ENCODE results near the gene EME2. TPM values are rescaled to one million over a fixed set of nuclear protein-coding genes. Genes with fewer than 3 reads are reported as not detected.

EME2 gene
- total RNA-seq, 2 experiments from 2014 or later: 22.3 to 34.6 TPM

DNA sequence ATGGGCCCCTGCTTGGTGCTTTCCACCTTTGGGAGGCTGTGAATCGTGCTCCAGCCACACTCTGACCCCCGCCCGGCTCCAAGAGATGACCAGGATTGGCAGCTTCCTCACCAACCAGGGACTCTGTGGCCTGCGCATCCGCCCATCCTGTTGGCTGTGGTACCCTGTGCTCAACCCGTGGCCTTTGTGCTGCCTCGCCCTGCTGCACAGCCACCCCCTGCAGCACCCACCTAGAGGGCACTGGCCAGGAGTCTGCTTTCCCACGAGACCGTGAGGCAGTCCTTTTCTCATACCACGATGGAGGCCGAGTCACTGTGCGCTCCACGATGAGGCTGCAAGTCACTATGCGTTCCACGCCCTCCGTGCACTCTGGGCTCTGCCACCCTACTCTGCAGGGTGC is 20.7 kb upstream of the EME2 start:
- Mint-ChIP-seq H3K4me1 (peaks cover 6% of the 10 kb centered on the region), H3K36me3 (peaks cover 4% of the 10 kb centered on the region), H3K27ac (no peak overlapping the region), H3K4me3 (no peak overlapping the region), H3K9me3 (ENCODE audit: low read depth) (no peaks in the 10 kb centered on the region), H3K27me3 (no peaks in the 10 kb centered on the region)
- ATAC-seq: no peak
- CTCF ChIA-PET: no interaction called here
- no peak for DNase-seq

DNA sequence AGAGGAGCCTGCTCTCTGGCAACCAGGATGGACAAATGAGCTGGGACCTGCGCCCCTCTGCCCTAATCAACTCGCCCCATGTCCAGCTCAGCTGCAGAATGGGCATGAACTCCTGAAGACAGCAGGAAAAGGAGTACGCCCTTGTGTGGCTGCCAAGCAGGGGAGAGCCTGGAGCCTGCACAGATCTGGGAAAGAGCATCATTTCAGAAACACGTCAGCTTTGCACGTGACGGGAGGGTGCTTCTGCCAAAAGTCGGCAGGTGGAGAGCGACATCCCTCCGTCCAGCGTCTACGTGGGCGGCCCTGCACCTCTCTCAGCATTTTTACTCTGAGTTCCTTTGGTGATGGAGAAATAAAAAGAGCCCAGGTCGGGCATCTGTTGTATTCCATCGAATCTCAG is 19.8 kb upstream of the EME2 start:
- CTCF ChIA-PET: no interaction called here
- ATAC-seq: no peak
- Mint-ChIP-seq H3K27me3 (no peaks in the 10 kb centered on the region), H3K9me3 (ENCODE audit: low read depth) (no peaks in the 10 kb centered on the region), H3K4me3 (no peak overlapping the region), H3K27ac (no peak overlapping the region), H3K4me1 (peaks cover 14% of the 10 kb centered on the region), H3K36me3 (peaks cover 4% of the 10 kb centered on the region)
- DNase-seq: no peak

DNA sequence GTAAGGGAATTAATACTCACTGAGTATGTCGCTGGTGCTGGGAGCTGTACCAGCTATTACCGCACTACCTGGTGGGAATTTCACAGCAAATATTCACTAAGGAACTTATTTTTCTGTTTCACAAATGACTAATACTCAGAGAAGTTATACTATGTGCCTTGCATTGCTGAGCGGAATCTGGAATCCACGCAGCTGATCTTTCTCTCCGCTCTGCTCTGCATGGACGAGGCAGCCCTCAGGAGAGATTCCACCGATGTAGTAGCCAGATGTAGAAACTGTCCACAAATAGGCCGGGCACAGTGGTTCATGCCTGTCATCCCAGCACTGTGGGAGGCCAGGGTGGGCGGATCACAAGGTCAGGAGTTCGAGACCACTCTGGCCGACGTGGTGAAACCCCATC is 18.4 kb upstream of the EME2 start:
- Mint-ChIP-seq H3K27ac (no peak overlapping the region), H3K4me1 (peaks cover 17% of the 10 kb centered on the region), H3K27me3 (no peaks in the 10 kb centered on the region), H3K9me3 (ENCODE audit: low read depth) (no peaks in the 10 kb centered on the region), H3K4me3 (no peak overlapping the region), H3K36me3 (peaks cover 4% of the 10 kb centered on the region)
- CTCF ChIA-PET: interaction anchor here (1.8 kb wide), 1 partner anchor 31 kb away, joined by 4 read pairs; no protein-coding TSS in a partner anchor
- ATAC-seq: no peak
- no peak for DNase-seq

DNA sequence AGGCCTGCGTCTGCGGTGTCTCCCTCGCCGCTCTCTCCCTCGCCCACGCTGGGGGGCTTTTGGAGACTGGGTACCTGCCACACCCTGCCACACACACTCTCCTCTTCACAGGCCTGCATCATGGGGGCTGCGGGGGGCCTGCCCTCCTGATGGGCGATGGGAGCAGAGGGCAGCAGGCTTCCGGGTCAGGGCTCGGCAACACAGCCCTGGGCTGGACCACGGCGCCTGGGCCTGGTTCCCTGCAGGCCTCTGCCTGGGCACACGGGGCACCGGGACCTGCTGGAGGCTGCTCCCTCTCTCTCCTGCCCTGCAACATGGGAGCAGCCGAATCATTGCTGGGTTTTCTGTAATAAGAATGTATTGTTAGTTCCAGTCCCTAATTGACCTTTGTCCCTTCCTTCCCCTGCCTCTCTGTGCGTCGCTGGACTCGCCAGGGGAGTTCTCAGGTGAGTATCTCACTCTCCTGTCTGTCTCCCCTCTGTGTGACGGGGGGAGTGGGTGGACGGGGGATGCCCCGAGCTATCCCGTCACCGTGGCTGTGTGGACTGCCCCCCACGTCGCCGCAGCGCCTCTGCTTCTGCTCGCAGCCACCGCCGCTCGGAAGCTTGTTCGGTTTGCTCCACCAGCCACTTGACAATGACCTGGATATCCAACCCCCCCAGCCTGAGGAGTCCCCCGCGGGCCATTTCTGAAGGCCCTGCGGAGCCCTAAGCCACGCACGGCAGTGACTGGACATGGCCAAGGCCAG is 14.7 kb upstream of the EME2 start:
- no peak for DNase-seq
- peak overlapping the region; percentile 61 for H3K27ac Mint-ChIP-seq
- CTCF ChIA-PET: interaction anchor here (1.0 to 1.4 kb wide), 2 partner anchors 50 to 52 kb away, joined by 3 read pairs; partner anchors contain the start of gene MAPK8IP3
- peaks cover 5% of the 10 kb centered on the region for H3K36me3 Mint-ChIP-seq
- no peaks in the 10 kb centered on the region for H3K9me3 Mint-ChIP-seq (ENCODE audit: low read depth)
- H3K4me1 Mint-ChIP-seq: peaks cover 17% of the 10 kb centered on the region
- ATAC-seq: no peak
- no peaks in the 10 kb centered on the region for H3K27me3 Mint-ChIP-seq
- no peak overlapping the region for H3K4me3 Mint-ChIP-seq

DNA sequence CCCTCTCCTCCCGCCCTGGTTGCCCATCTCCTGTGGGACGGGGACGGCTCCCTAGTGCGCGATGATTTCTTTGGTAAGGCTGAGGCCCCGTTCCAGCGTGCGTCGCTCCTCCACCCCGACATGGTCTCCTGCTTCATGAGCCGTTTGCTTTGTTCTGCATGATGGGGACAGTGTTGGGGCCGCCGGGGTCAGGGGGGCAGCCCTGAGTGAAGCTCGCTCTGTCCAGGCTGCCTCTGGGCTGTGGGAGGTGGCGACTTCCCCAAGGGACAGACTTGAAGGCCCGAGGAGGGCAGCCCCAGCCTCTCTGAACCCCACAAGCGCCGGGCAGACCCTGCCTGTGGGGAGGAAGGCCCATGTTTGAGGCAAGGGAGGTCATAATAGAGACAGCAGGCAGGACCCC is 13.7 kb upstream of the EME2 start:
- H3K9me3 Mint-ChIP-seq (ENCODE audit: low read depth): no peaks in the 10 kb centered on the region
- H3K4me1 Mint-ChIP-seq: peaks cover 17% of the 10 kb centered on the region
- H3K36me3 Mint-ChIP-seq: peaks cover 4% of the 10 kb centered on the region
- no peak overlapping the region for H3K27ac Mint-ChIP-seq
- H3K4me3 Mint-ChIP-seq: no peak overlapping the region
- ATAC-seq (no peak), DNase-seq (no peak)
- no peaks in the 10 kb centered on the region for H3K27me3 Mint-ChIP-seq
- CTCF ChIA-PET: no interaction called here

DNA sequence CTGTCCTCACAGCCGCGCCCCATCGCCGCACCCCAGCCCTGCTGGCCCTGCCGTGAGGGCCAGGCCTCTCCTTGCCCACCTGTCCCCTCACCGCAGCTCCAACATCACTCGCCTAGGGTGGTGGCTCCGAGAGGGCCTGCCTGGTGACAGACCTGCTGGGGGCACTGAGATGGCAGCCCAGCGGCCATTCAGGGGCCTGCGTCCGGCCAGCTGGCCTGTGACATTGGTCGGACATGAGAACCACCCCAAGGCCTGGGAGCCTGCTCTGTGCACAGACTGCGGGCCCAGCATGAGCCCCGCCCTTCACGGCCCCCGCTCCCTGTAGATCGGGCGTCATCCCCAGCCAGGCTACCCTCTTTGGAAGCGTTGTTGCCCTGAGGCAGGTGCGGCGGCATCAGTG is 13.1 kb upstream of the EME2 start:
- peaks cover 4% of the 10 kb centered on the region for H3K36me3 Mint-ChIP-seq

DNA sequence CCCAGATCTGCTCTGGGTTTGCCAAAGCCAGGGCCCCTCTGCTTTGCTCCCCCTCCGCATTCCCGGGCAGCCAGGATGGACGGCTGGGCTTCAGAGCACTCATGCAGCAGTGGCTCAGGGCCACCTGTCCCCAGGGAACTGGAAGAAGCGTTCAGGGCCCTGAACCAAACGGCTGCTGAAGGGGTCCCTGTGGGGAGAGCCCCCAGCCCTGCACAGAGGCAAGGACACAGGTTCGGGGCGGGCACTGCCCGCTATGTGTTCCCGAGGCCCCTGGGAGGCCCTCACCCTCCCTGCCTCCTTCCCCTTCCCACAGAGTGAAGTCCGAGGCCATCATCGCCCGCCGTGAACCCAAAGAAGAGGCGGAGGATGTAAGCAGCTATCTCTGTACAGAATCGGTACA is 11.7 kb upstream of the EME2 start:
- CTCF ChIA-PET: no interaction called here

More for the DNA sequence above, 13.1 kb upstream of the EME2 start:
- CTCF ChIA-PET: no interaction called here
- Mint-ChIP-seq H3K4me1 (peaks cover 17% of the 10 kb centered on the region), H3K27me3 (no peaks in the 10 kb centered on the region), H3K27ac (no peak overlapping the region), H3K4me3 (no peak overlapping the region), H3K9me3 (ENCODE audit: low read depth) (no peaks in the 10 kb centered on the region)
- no peak for ATAC-seq
- no peak for DNase-seq

DNA sequence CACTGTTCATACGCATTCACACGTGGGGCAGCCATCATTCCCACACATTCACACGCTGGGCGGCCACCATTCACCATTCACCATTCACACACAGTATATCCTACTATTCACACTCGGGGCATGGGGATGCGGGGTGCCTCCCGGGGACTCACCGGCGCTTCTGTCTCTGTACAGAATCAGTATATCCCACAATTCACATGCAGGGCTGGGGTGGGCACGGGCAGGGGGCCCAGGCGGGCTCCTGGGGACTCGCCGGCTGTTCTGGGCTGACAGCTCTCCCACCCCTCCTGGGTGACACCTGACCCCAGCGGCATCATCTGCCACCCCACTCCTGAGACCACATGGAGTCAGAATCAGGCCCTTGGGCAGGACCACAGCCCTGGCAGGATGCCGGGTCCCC is 10.9 kb upstream of the EME2 start:
- Mint-ChIP-seq H3K36me3 (peaks cover 4% of the 10 kb centered on the region), H3K27ac (no peak overlapping the region), H3K9me3 (ENCODE audit: low read depth) (no peaks in the 10 kb centered on the region), H3K4me1 (peaks cover 13% of the 10 kb centered on the region), H3K4me3 (no peak overlapping the region), H3K27me3 (no peaks in the 10 kb centered on the region)
- DNase-seq (no peak), ATAC-seq (no peak)
- CTCF ChIA-PET: no interaction called here

More for the DNA sequence above, 11.7 kb upstream of the EME2 start:
- ATAC-seq (no peak), DNase-seq (no peak)
- H3K27me3 Mint-ChIP-seq: no peaks in the 10 kb centered on the region
- no peak overlapping the region for H3K4me3 Mint-ChIP-seq
- H3K27ac Mint-ChIP-seq: no peak overlapping the region
- peaks cover 4% of the 10 kb centered on the region for H3K36me3 Mint-ChIP-seq
- H3K9me3 Mint-ChIP-seq (ENCODE audit: low read depth): no peaks in the 10 kb centered on the region
- H3K4me1 Mint-ChIP-seq: peaks cover 16% of the 10 kb centered on the region

DNA sequence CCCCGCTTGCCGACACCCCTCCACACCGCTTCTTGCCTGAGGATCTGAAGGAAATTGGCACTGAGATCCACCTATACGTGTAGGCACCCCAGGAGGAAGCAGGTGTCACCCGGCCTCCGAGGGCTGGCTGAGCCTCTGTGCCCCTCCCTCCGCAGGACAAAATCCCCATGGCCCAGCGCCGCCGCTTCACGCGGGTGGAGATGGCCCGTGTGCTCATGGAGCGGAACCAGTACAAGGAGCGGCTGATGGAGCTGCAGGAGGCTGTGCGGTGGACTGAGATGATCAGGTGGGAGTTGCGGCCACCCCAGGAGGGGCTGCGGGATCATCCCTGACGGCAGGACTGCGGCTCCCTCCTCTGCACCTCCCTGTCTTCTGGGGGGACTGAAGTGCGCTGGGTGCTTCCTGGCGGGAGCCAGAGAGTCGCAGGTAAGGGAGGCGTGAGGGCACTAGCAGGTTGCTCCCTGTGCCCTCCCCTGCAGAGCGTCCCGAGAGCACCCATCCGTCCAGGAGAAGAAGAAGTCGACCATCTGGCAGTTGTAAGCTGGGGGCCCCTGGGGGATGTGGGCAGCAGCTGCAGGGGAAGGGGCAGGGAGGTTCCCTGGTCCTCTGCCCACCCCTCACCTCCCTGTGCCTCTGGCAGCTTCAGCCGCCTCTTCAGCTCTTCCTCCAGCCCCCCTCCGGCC is 10.3 kb upstream of the EME2 start:
- DNase-seq: no peak
- Mint-ChIP-seq H3K27ac (no peak overlapping the region), H3K27me3 (no peaks in the 10 kb centered on the region), H3K9me3 (ENCODE audit: low read depth) (no peaks in the 10 kb centered on the region), H3K4me1 (peaks cover 7% of the 10 kb centered on the region), H3K36me3 (peaks cover 4% of the 10 kb centered on the region), H3K4me3 (no peak overlapping the region)
- ATAC-seq: no peak
- CTCF ChIA-PET: no interaction called here

DNA sequence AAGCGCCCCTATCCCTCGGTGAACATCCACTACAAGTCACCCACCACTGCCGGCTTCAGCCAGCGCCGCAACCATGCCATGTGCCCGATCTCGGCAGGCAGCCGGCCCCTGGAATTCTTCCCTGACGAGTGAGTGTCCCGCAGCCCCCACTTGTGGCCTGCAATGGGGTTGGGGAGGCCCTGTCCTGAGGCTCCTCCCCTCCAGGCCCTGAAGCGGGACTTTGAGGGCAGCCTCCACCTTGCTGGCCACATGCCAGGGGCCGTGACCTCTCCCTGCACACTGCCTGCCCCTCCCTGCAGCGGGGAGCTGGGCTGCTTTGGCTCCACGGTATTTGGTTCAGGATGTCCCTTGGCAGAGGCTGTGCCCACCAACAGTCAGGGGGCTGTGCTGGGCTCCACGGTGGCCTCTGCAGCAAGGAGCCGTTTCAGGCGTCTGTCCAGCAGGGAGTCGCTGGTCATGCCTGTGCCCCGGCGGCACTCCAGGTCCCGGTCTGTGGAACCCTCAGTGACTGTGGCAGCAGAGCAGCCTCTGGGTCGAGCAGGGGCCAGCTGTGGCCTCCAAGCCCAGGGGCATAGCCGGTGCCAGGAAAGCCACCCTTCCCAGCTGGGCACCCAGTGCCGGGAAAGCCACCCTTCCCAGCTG is 9.6 kb upstream of the EME2 start:
- Mint-ChIP-seq H3K27me3 (no peaks in the 10 kb centered on the region), H3K4me1 (peaks cover 2% of the 10 kb centered on the region), H3K4me3 (no peak overlapping the region), H3K27ac (no peak overlapping the region), H3K9me3 (ENCODE audit: low read depth) (no peaks in the 10 kb centered on the region), H3K36me3 (peaks cover 4% of the 10 kb centered on the region)
- no peak for DNase-seq
- no peak for ATAC-seq
- CTCF ChIA-PET: no interaction called here

DNA sequence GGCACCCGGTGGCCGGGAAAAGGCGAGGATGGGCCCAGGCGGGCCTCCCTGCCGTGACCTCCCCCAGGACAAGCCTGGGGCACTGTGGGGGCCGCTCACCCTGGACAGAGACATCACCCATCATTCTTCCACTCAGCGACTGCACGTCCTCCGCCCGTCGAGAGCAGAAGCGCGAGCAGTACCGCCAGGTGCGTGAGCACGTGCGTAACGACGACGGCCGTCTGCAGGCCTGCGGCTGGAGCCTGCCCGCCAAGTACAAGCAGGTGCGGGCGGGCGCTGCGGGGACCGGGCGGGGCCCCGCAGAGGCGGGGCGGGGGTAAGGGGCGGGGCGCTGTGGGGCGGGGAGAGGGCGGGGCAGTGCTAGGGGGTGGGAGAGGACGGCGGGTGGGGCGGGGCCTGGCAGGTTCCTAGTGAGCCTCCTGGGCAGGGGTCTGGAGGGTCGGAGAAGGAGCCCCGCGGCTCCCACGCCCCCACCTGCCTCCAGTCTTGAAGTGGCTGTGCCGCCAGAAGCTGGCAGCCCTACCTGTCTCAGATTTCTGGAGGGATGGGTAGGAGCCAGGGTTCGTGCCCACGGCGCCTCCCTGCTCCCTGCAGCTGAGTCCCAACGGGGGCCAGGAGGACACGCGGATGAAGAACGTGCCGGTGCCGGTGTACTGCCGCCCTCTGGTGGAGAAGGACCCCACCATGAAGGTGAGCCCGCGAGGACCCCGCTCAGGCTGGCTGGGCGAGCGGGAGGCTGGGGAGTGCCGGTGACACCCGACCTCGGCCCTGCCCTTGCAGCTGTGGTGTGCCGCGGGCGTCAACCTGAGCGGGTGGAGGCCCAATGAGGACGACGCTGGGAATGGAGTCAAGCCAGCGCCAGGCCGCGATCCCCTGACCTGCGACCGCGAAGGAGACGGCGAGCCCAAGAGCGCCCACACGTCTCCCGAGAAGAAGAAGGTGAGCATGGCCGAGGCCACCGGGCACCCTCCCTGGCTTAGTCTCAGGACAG is 8.8 kb upstream of the EME2 start:
- H3K27me3 Mint-ChIP-seq: no peaks in the 10 kb centered on the region
- no peak overlapping the region for H3K4me3 Mint-ChIP-seq
- ATAC-seq (no peak), DNase-seq (no peak)
- CTCF ChIA-PET: interaction anchor here (0.6 to 1.6 kb wide), 2 partner anchors 10 kb away, joined by 3 read pairs; no protein-coding TSS in a partner anchor
- H3K27ac Mint-ChIP-seq: no peak overlapping the region
- no peaks in the 10 kb centered on the region for H3K9me3 Mint-ChIP-seq (ENCODE audit: low read depth)
- H3K4me1 Mint-ChIP-seq: no peaks in the 10 kb centered on the region
- peaks cover 6% of the 10 kb centered on the region for H3K36me3 Mint-ChIP-seq

DNA sequence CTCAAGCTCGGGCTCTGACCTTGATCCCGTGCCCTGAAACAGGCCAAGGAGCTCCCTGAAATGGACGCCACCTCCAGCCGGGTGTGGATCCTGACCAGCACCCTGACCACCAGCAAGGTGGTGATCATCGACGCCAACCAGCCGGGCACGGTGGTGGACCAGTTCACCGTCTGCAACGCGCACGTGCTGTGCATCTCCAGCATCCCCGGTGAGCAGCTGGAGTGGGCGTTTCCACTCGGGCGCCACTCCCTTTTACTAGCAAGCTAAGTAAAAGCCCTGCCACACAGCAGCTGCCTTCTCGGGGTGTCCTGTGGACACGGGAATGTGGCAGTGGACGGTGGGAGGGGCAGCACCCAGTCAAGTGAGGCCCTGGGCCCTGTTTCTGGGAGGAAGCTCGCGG is 7.6 kb upstream of the EME2 start:
- Mint-ChIP-seq H3K9me3 (ENCODE audit: low read depth) (no peaks in the 10 kb centered on the region), H3K4me3 (no peak overlapping the region), H3K27ac (no peak overlapping the region), H3K27me3 (no peaks in the 10 kb centered on the region), H3K36me3 (peaks cover 6% of the 10 kb centered on the region), H3K4me1 (peaks cover under 1% of the 10 kb centered on the region)
- CTCF ChIA-PET: interaction anchor here (0.6 to 1.6 kb wide), 4 partner anchors 9 to 365 kb away, joined by 3 read pairs; no protein-coding TSS in a partner anchor
- DNase-seq (no peak), ATAC-seq (no peak)

DNA sequence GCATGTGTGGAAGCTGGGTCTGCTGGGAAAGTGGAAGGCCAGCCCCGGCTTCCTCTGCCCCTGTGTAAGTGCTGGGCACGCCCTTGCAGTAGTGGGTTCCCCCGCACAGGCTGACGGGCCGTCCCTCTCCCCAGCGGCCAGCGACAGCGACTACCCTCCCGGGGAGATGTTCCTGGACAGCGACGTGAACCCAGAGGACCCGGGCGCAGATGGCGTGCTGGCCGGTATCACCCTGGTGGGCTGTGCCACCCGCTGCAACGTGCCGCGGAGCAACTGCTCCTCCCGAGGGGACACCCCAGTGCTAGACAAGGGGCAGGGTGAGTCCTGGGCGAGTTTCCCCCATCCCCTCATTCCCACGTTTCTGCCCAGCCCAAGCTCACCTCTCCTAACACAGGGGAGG is 6.8 kb upstream of the EME2 start:
- ATAC-seq (no peak), DNase-seq (no peak)
- no peaks in the 10 kb centered on the region for H3K27me3 Mint-ChIP-seq
- CTCF ChIA-PET: interaction anchor here (0.9 kb wide), 1 partner anchor 42 kb away, joined by 3 read pairs; no protein-coding TSS in a partner anchor
- H3K9me3 Mint-ChIP-seq (ENCODE audit: low read depth): no peaks in the 10 kb centered on the region
- no peak overlapping the region for H3K27ac Mint-ChIP-seq
- H3K4me3 Mint-ChIP-seq: no peak overlapping the region
- peaks cover 6% of the 10 kb centered on the region for H3K36me3 Mint-ChIP-seq
- H3K4me1 Mint-ChIP-seq: peaks cover 4% of the 10 kb centered on the region

Measured in activated CD8-positive, alpha-beta memory T cell treated with anti-CD3 and anti-CD28 coated beads, Interleukin-2, amount 10 ng/mL, durations not matched to agents 7 days and 5 days (primary cell).